ENCODE measurements around the gene DCAF5.

DNA sequence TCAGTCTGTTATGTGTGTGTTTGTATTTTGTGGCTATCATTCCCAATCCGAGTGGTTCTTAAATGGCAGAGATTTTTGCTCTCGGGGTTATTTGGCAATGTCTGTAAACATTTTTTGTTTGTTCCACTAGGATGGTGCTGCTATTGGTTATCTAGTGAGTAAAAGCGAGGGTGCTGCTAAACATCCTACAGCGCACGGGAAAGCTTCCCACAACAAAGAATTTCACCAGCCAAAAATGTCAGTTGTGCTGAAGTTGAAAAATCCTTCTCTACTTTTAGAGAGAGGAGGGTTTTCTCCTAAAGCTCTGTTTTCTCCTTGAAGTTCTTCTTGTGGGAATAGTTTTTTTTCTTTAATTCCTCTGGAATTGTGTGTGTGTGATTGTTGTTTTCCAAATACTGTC is 40.8 kb upstream of the DCAF5 start:
- TF ChIP-seq POLR2A (IDR thresholded peaks at IDR 0.05): no peak
- no peak for TF ChIP-seq CTCF (IDR thresholded peaks at IDR 0.05)

Data from ovary (tissue), 3 donors.